HUES64 (cell line): Measurements from ENCODE around the gene TCTA.

Experiments used
- H3K27ac ChIP-seq: 2 replicates; pipeline ENCODE4 v1.7.0; 2013; ENCODE audit warnings: low read depth, low read length, inconsistent platforms
- H3K27me3 ChIP-seq: 2 replicates; pipeline ENCODE4 v1.6.1; 2013; ENCODE audit warnings: mild to moderate bottlenecking, low read length; ENCODE audit not compliant: insufficient read depth
- H3K36me3 ChIP-seq: 2 replicates; pipeline ENCODE4 v1.6.1; 2013; ENCODE audit warnings: mild to moderate bottlenecking, low read length; ENCODE audit not compliant: insufficient read depth
- H3K4me1 ChIP-seq: 2 replicates; pipeline ENCODE4 v1.6.1; 2013; ENCODE audit warnings: mild to moderate bottlenecking, low read length, moderate library complexity; ENCODE audit not compliant: insufficient read depth
- H3K4me3 ChIP-seq: 2 replicates; pipeline ENCODE4 v1.5.1; 2013; ENCODE audit warnings: mild to moderate bottlenecking, low read length, moderate library complexity
- H3K9ac ChIP-seq: 2 replicates; pipeline ENCODE4 v1.6.1; 2013; ENCODE audit warnings: mild to moderate bottlenecking, low read depth, low read length
- H3K9me3 ChIP-seq: 2 replicates; pipeline ENCODE4 v1.6.1; 2013; ENCODE audit warnings: low read depth, low read length; ENCODE audit not compliant: insufficient read depth
- WGBS: fragments of 150-250, 120-280 bp; methylation state at CpG from one replicate; pipeline ENCODE4 v1.1.7; 2013; ENCODE audit warnings: missing lambda C conversion rate; 5-methylcytosine and 5-hydroxymethylcytosine counted together

TCTA gene

GRCh38 chr3:49410846-49411534 is 1.2 kb upstream of the TCTA start:
- peak overlapping the region; percentile 80 for H3K4me3 ChIP-seq
- H3K9me3 ChIP-seq = no peaks in the 10 kb centered on the region
- 2% methylated on average over 33 of the region's 33 CpGs for WGBS
- peak overlapping the region; percentile 98 for H3K9ac ChIP-seq
- no peaks in the 10 kb centered on the region for H3K27me3 ChIP-seq
- H3K4me1 ChIP-seq = peaks cover 11% of the 10 kb centered on the region
- H3K27ac ChIP-seq = peak overlapping the region; percentile 97
- 0 out of 2 replicates have a peak, but pooled peaks cover 3% of the 10 kb centered on the region for H3K36me3 ChIP-seq

GRCh38 chr3:49411535-49411967 is 672 bp upstream of the TCTA start:
- Histone ChIP-seq H3K27ac (peak overlapping the region; percentile 97), H3K9me3 (no peaks in the 10 kb centered on the region), H3K27me3 (no peaks in the 10 kb centered on the region), H3K4me1 (peaks cover 8% of the 10 kb centered on the region), H3K4me3 (peak overlapping the region; percentile 80), H3K36me3 (0 out of 2 replicates have a peak, but pooled peaks cover 3% of the 10 kb centered on the region), H3K9ac (peak overlapping the region; percentile 98)
- under 1% methylated on average over 59 of the region's 59 CpGs for WGBS

- 48% methylated on average over 16 of the region's 16 CpGs for whole genome bisulfite sequencing
- peaks cover 8% of the 10 kb centered on the region for H3K4me1 ChIP-seq
Measured at GRCh38 chr3:49412632-49413337, 562 bp downstream of the TCTA start.

GRCh38 chr3:49413338-49413734 is 1.1 kb downstream of the TCTA start:
- 97% methylated on average over 6 of the region's 6 CpGs for WGBS
- Histone ChIP-seq H3K9me3 (no peaks in the 10 kb centered on the region), H3K27ac (no peak overlapping the region), H3K36me3 (peaks cover 7% of the 10 kb centered on the region; the same call in 1 of the 2 replicates), H3K4me3 (no peak overlapping the region), H3K9ac (no peak overlapping the region), H3K27me3 (no peaks in the 10 kb centered on the region), H3K4me1 (peaks cover 6% of the 10 kb centered on the region)

More at GRCh38 chr3:49412632-49413337, 562 bp downstream of the TCTA start:
- Histone ChIP-seq H3K9ac (peak overlapping the region; percentile 98), H3K9me3 (no peaks in the 10 kb centered on the region), H3K36me3 (peaks cover 7% of the 10 kb centered on the region; the same call in 1 of the 2 replicates), H3K4me3 (peak overlapping the region; percentile 80), H3K27ac (peak overlapping the region; percentile 75), H3K27me3 (no peaks in the 10 kb centered on the region)

- Histone ChIP-seq H3K4me3 (no peak overlapping the region), H3K9ac (no peak overlapping the region), H3K27me3 (no peaks in the 10 kb centered on the region), H3K36me3 (peaks cover 7% of the 10 kb centered on the region; the same call in 1 of the 2 replicates), H3K9me3 (no peaks in the 10 kb centered on the region), H3K4me1 (peaks cover 5% of the 10 kb centered on the region), H3K27ac (no peak overlapping the region)
- 94% methylated on average over 2 of the region's 2 CpGs for WGBS
Measured at GRCh38 chr3:49414753-49415152, 2.5 kb downstream of the TCTA start.

- H3K9me3 ChIP-seq = no peaks in the 10 kb centered on the region
- H3K9ac ChIP-seq = no peak overlapping the region
- no peak overlapping the region for H3K27ac ChIP-seq
- H3K36me3 ChIP-seq = peaks cover 7% of the 10 kb centered on the region; the same call in 1 of the 2 replicates
- H3K4me3 ChIP-seq = no peak overlapping the region
- 89% methylated on average over 4 of the region's 4 CpGs for WGBS
- H3K4me1 ChIP-seq = no peaks in the 10 kb centered on the region; the same call in 1 of the 2 replicates
- H3K27me3 ChIP-seq = no peaks in the 10 kb centered on the region
Measured at GRCh38 chr3:49415931-49416601, 3.8 kb downstream of the TCTA start.

- H3K36me3 ChIP-seq = peaks cover 7% of the 10 kb centered on the region; the same call in 1 of the 2 replicates
- H3K4me3 ChIP-seq = no peak overlapping the region
- no peak overlapping the region for H3K9ac ChIP-seq
- H3K9me3 ChIP-seq = no peaks in the 10 kb centered on the region
- H3K27ac ChIP-seq = no peak overlapping the region
- H3K27me3 ChIP-seq = no peaks in the 10 kb centered on the region
- peaks cover 2% of the 10 kb centered on the region; the same call in 1 of the 2 replicates for H3K4me1 ChIP-seq
- 85% methylated on average over 2 of the region's 2 CpGs for WGBS
Measured at GRCh38 chr3:49416867-49417266, 4.6 kb downstream of the TCTA start.

GRCh38 chr3:49417516-49418120 is 5.4 kb downstream of the TCTA start:
- Histone ChIP-seq H3K27ac (no peak overlapping the region), H3K9me3 (no peaks in the 10 kb centered on the region), H3K27me3 (no peaks in the 10 kb centered on the region), H3K4me1 (peaks cover 3% of the 10 kb centered on the region; the same call in 1 of the 2 replicates), H3K4me3 (no peak overlapping the region), H3K36me3 (peaks cover 7% of the 10 kb centered on the region; the same call in 1 of the 2 replicates), H3K9ac (no peak overlapping the region)
- 93% methylated on average over 13 of the region's 13 CpGs for WGBS

GRCh38 chr3:49421890-49422378 is 9.7 kb downstream of the TCTA start:
- 37% methylated on average over 14 of the region's 14 CpGs for WGBS
- Histone ChIP-seq H3K36me3 (peaks cover 3% of the 10 kb centered on the region; the same call in 1 of the 2 replicates), H3K27me3 (no peaks in the 10 kb centered on the region), H3K9me3 (no peaks in the 10 kb centered on the region), H3K9ac (peak overlapping the region; percentile 80), H3K4me1 (peaks cover 8% of the 10 kb centered on the region; the same call in 1 of the 2 replicates), H3K27ac (peak overlapping the region; percentile 80), H3K4me3 (peak overlapping the region; percentile 79)

- Histone ChIP-seq H3K36me3 (no peaks in the 10 kb centered on the region), H3K9me3 (no peaks in the 10 kb centered on the region), H3K9ac (peak within 1 kb of the TSS; percentile 80), H3K27me3 (no peaks in the 10 kb centered on the region), H3K4me1 (peaks cover 8% of the 10 kb centered on the region; the same call in 1 of the 2 replicates), H3K27ac (peak within 1 kb of the TSS; percentile 80), H3K4me3 (peak within 1 kb of the TSS; percentile 79)
- 39% methylated on average over 25 of the region's 25 CpGs for WGBS
Measured at GRCh38 chr3:49422379-49423248, 10.4 kb downstream of the TCTA start, which contains the start of gene AMT. Gene AMT, minus strand, starts transcription at chr3:49422473. Its CDS starts 23 bp downstream, at chr3:49422450.
